Right atrium auricular region (tissue), 2 donors: ENCODE measurements around the gene ST8SIA3. TPM values are rescaled to one million over a fixed set of nuclear protein-coding genes. Genes with fewer than 3 reads are reported as not detected.

Experiments used
- DNase-seq: peaks from one replicate; pipeline ENCODE4 v3.0.0-alpha.2; 2019; ENCODE audit warnings: low spot score
- H3K27ac ChIP-seq, 2 donors: fragments of 200-600 bp; sonication (generic); 1 replicate in 1 of 2; 2 replicates in 1 of 2; pipeline ENCODE4 v1.5.1; 2016 to 2019
- H3K27me3 ChIP-seq, 2 donors: fragments of 200-600 bp; sonication (generic); one replicate each; pipeline versions ENCODE4 v1.5.1 to v1.6.0; 2017 to 2019
- H3K36me3 ChIP-seq: fragments of 200-600 bp; sonication (generic); one replicate; pipeline ENCODE4 v1.5.1; 2016
- H3K4me1 ChIP-seq, 2 donors: fragments of 200-600 bp; sonication (generic); one replicate each; pipeline versions ENCODE4 v1.5.1 to v1.6.0; 2017 to 2019
- H3K4me3 ChIP-seq, 2 donors: fragments of 200-600 bp; sonication (generic); 1 replicate in 1 of 2; 2 replicates in 1 of 2; pipeline ENCODE4 v1.5.1; 2017 to 2019; ENCODE audit warnings: mild to moderate bottlenecking in 1 of 2, moderate library complexity in 1 of 2
- H3K9me3 ChIP-seq, 2 donors: fragments of 200-600 bp; sonication (generic); one replicate each; pipeline ENCODE4 v1.5.1; 2019
- CTCF ChIP-seq, 2 donors: fragments of 200-600 bp; sonication (generic); IDR thresholded peaks; one replicate each; pipeline ENCODE4 v1.5.1; 2019; ENCODE audit warnings: antibody characterized with exemption in 2 of 2
- total RNA-seq, 2 donors: library from RNA; depleted of rRNA; stranded (reverse); fragments of >200 nt; gene quantifications; one replicate each; pipeline ENCODE4 v1.1.0, GENCODE V29; 2016

Gene ST8SIA3
- total RNA-seq, 2 donors from 2014 or later: not detected

- Histone ChIP-seq H3K4me1 (no peaks in the 10 kb centered on the region), H3K4me3 (no peak overlapping the region), H3K9me3 (no peaks in the 10 kb centered on the region), H3K27me3 (no peaks in the 10 kb centered on the region), H3K27ac (no peak overlapping the region), H3K36me3 (no peaks in the 10 kb centered on the region)
- DNase-seq: no peak
- TF ChIP-seq CTCF (IDR thresholded peaks at IDR 0.05): no peak
Measured at GRCh38 chr18:57336343-57336742, 16.0 kb upstream of the ST8SIA3 start.

GRCh38 chr18:57337890-57338289 lies 14.5 kb upstream of the ST8SIA3 start:
- Histone ChIP-seq H3K36me3 (no peaks in the 10 kb centered on the region), H3K27me3 (no peaks in the 10 kb centered on the region), H3K27ac (no peak overlapping the region), H3K4me3 (no peak overlapping the region), H3K4me1 (no peaks in the 10 kb centered on the region), H3K9me3 (no peaks in the 10 kb centered on the region)
- no peak for TF ChIP-seq CTCF (IDR thresholded peaks at IDR 0.05)
- DNase-seq: no peak

- Histone ChIP-seq H3K4me3 (no peak overlapping the region), H3K27me3 (no peaks in the 10 kb centered on the region), H3K9me3 (no peaks in the 10 kb centered on the region), H3K4me1 (no peaks in the 10 kb centered on the region), H3K27ac (no peak overlapping the region), H3K36me3 (no peaks in the 10 kb centered on the region)
- DNase-seq: no peak
- no peak for TF ChIP-seq CTCF (IDR thresholded peaks at IDR 0.05)
Measured at GRCh38 chr18:57343833-57344232, 8.5 kb upstream of the ST8SIA3 start.

GRCh38 chr18:57346876-57347275 lies 5.5 kb upstream of the ST8SIA3 start:
- no peak for TF ChIP-seq CTCF (IDR thresholded peaks at IDR 0.05)
- Histone ChIP-seq H3K4me1 (no peaks in the 10 kb centered on the region), H3K4me3 (no peak overlapping the region), H3K9me3 (no peaks in the 10 kb centered on the region), H3K27ac (no peak overlapping the region), H3K36me3 (no peaks in the 10 kb centered on the region), H3K27me3 (no peaks in the 10 kb centered on the region)
- DNase-seq: no peak

GRCh38 chr18:57347784-57348183 lies 4.6 kb upstream of the ST8SIA3 start:
- no peak for DNase-seq
- Histone ChIP-seq H3K9me3 (no peaks in the 10 kb centered on the region), H3K4me3 (no peak overlapping the region), H3K4me1 (peaks cover 0 to under 1% of the 10 kb centered on the region in 2 donors), H3K36me3 (no peaks in the 10 kb centered on the region), H3K27me3 (peaks cover 0 to 2% of the 10 kb centered on the region in 2 donors), H3K27ac (no peak overlapping the region)
- no peak for TF ChIP-seq CTCF (IDR thresholded peaks at IDR 0.05)

GRCh38 chr18:57352761-57353136 lies 392 bp downstream of the ST8SIA3 start:
- no peak overlapping the region for H3K4me3 ChIP-seq

More at GRCh38 chr18:57352761-57353136, 392 bp downstream of the ST8SIA3 start:
- H3K4me1 ChIP-seq: peaks cover 0 to 16% of the 10 kb centered on the region in 2 donors
- DNase-seq: no peak
- no peaks in the 10 kb centered on the region for H3K36me3 ChIP-seq
- peaks cover 6 to 18% of the 10 kb centered on the region in 2 donors for H3K27me3 ChIP-seq
- H3K27ac ChIP-seq: no peak overlapping the region
- H3K9me3 ChIP-seq: no peaks in the 10 kb centered on the region
- TF ChIP-seq CTCF (IDR thresholded peaks at IDR 0.05): no peak
